CD4-positive, CD25-positive, alpha-beta regulatory T cell (primary cell): ENCODE data around the gene CASP14. TPM values are rescaled to one million over a fixed set of nuclear protein-coding genes. Genes with fewer than 3 reads are reported as not detected.
A peak's percentile ranks its signal among the peaks of the same experiment; 100 is the strongest.
"Not testable (repeated sequence)": the region's sequence is repeated elsewhere in the genome, so short reads cannot be mapped to it uniquely, and the experiment has no call there.

Experiments used
- ATAC-seq, 2 donors: fragments of 150-1000 bp; cut with Tn5 transposase; one replicate each; pipeline ENCODE4 v1.10.0; 2021; ENCODE audit warnings: low read depth in 2 of 2, moderate number of reproducible peaks in 2 of 2, moderate library complexity in 1 of 2
- DNase-seq, 3 donors: peaks; one replicate each; pipeline versions ENCODE4 v3.0.0 to v3.0.0-alpha.2; 2012 to 2022; ENCODE audit warnings: mixed read lengths in 1 of 3
- H3K27ac ChIP-seq: one replicate; pipeline ENCODE4 v1.7.0; 2013; ENCODE audit warnings: mild to moderate bottlenecking, low read length; ENCODE audit not compliant: insufficient read depth, poor library complexity, severe bottlenecking
- H3K27me3 ChIP-seq: one replicate; pipeline ENCODE4 v1.7.0; 2013; ENCODE audit warnings: low read length; ENCODE audit not compliant: control insufficient read depth, insufficient read depth
- H3K36me3 ChIP-seq: one replicate; pipeline ENCODE4 v1.7.0; 2013; ENCODE audit warnings: mild to moderate bottlenecking, low read length, moderate library complexity; ENCODE audit not compliant: control insufficient read depth, insufficient read depth
- H3K4me1 ChIP-seq: 2 replicates; pipeline ENCODE4 v1.7.0; 2013; ENCODE audit warnings: mild to moderate bottlenecking, low read length; ENCODE audit not compliant: insufficient read depth, control insufficient read depth, poor library complexity, severe bottlenecking
- H3K4me3 ChIP-seq: one replicate; pipeline ENCODE4 v1.7.0; 2013; ENCODE audit warnings: low read depth, mild to moderate bottlenecking, low read length, moderate library complexity
- H3K9me3 ChIP-seq, 2 experiments: 1 replicate in 1 of 2; 2 replicates in 1 of 2; pipeline ENCODE4 v1.7.0; 2013; ENCODE audit warnings: low read length in 2 of 2, mild to moderate bottlenecking in 1 of 2, moderate library complexity in 1 of 2; ENCODE audit not compliant: control insufficient read depth in 2 of 2
- H3K27ac Mint-ChIP-seq, 3 donors: one replicate each; pipeline ENCODE4 v1.8.0; 2020 to 2022; ENCODE audit warnings: mild to moderate bottlenecking in 3 of 3, mixed read lengths in 3 of 3, moderate library complexity in 2 of 3
- H3K27me3 Mint-ChIP-seq: one replicate; pipeline ENCODE4 v1.8.0; 2022; ENCODE audit warnings: mild to moderate bottlenecking, mixed read lengths
- H3K36me3 Mint-ChIP-seq: one replicate; pipeline ENCODE4 v1.8.0; 2020; ENCODE audit warnings: mixed read lengths
- H3K4me1 Mint-ChIP-seq, 4 donors: one replicate each; pipeline ENCODE4 v1.8.0; 2020 to 2022; ENCODE audit warnings: mixed read lengths in 4 of 4, mild to moderate bottlenecking in 1 of 4
- H3K4me3 Mint-ChIP-seq, 4 donors: one replicate each; pipeline ENCODE4 v1.8.0; 2020 to 2022; ENCODE audit warnings: mild to moderate bottlenecking in 4 of 4, mixed read lengths in 4 of 4, moderate library complexity in 3 of 4
- H3K9me3 Mint-ChIP-seq, 7 donors: one replicate each; pipeline ENCODE4 v1.8.0; 2020 to 2022; ENCODE audit warnings: mixed read lengths in 7 of 7, mild to moderate bottlenecking in 3 of 7, moderate library complexity in 2 of 7
- polyA plus RNA-seq, 4 donors: library from polyadenylated mRNA; unstranded; fragments of 300-500 nt; fragmentation: Illumina TruSeq; gene quantifications; one replicate each; pipeline ENCODE4 v1.2.3, GENCODE V29; 2021
- total RNA-seq: library from RNA; stranded (reverse); gene quantifications from one replicate; pipeline ENCODE4 v1.2.3, GENCODE V29; 2022

The CASP14 gene
- total and polyA plus RNA-seq, 5 donors from 2014 or later, result not detected

- DNase-seq, result no peak
- Mint-ChIP-seq H3K4me3 (no peak overlapping the region), H3K27me3 (peaks cover 4% of the 10 kb centered on the region), H3K27ac (peak overlapping the region in 1 of 3 donors; percentile 45), H3K9me3 (peaks cover 0 to 2% (median 0%) of the 10 kb centered on the region in 7 donors), H3K4me1 (no peaks in the 10 kb centered on the region), H3K36me3 (no peaks in the 10 kb centered on the region)
- H3K27me3 ChIP-seq, result no peaks in the 10 kb centered on the region
- H3K9me3 ChIP-seq, result no peaks in the 10 kb centered on the region
- no peak overlapping the region for H3K4me3 ChIP-seq
- no peak for ATAC-seq
- H3K27ac ChIP-seq, result no peak overlapping the region
- H3K4me1 ChIP-seq, result no peaks in the 10 kb centered on the region
- no peaks in the 10 kb centered on the region for H3K36me3 ChIP-seq
These were observed 25.1 kb downstream of the CASP14 start for GRCh38 chr19:15074371-15074770.

- H3K4me1 Mint-ChIP-seq, result no peaks in the 10 kb centered on the region
- ATAC-seq (no peak), DNase-seq (no peak)
- Histone ChIP-seq H3K4me1 (no peaks in the 10 kb centered on the region), H3K9me3 (no peaks in the 10 kb centered on the region), H3K27me3 (no peaks in the 10 kb centered on the region), H3K27ac (no peak overlapping the region), H3K36me3 (no peaks in the 10 kb centered on the region), H3K4me3 (no peak overlapping the region)
- H3K27me3 Mint-ChIP-seq, result peaks cover 4% of the 10 kb centered on the region
- no peak overlapping the region for H3K27ac Mint-ChIP-seq
- H3K36me3 Mint-ChIP-seq, result no peaks in the 10 kb centered on the region
- no peaks in the 10 kb centered on the region for H3K9me3 Mint-ChIP-seq
- H3K4me3 Mint-ChIP-seq, result no peak overlapping the region
These were observed 26.5 kb downstream of the CASP14 start for GRCh38 chr19:15075806-15076205.

- not testable (repeated sequence) for H3K4me1 Mint-ChIP-seq, H3K27ac Mint-ChIP-seq, H3K36me3 Mint-ChIP-seq
These were observed 30.7 kb downstream of the CASP14 start for GRCh38 chr19:15080002-15080401.

GRCh38 chr19:15081911-15082310 is 32.6 kb downstream of the CASP14 start, which contains the start of gene OR1I1:
Gene OR1I1 (plus strand): TSS chr19:15082211. CDS start chr19:15087066, 4,855 bp downstream.
- Histone ChIP-seq H3K4me1 (no peaks in the 10 kb centered on the region), H3K36me3 (no peaks in the 10 kb centered on the region), H3K27ac (no peak within 1 kb of the TSS), H3K4me3 (no peak within 1 kb of the TSS), H3K27me3 (no peaks in the 10 kb centered on the region), H3K9me3 (no peaks in the 10 kb centered on the region)
- ATAC-seq, result no peak
- H3K27ac Mint-ChIP-seq, result no peak within 1 kb of the TSS
- H3K27me3 Mint-ChIP-seq, result peaks cover 5% of the 10 kb centered on the region
- H3K4me3 Mint-ChIP-seq, result no peak within 1 kb of the TSS
- no peak for DNase-seq
- H3K4me1 Mint-ChIP-seq, result no peaks in the 10 kb centered on the region
- H3K9me3 Mint-ChIP-seq, result no peaks in the 10 kb centered on the region
- H3K36me3 Mint-ChIP-seq, result no peaks in the 10 kb centered on the region

More at GRCh38 chr19:15080002-15080401, 30.7 kb downstream of the CASP14 start:
- not testable (repeated sequence) for DNase-seq, H3K4me1 ChIP-seq, H3K27ac ChIP-seq, H3K27me3 ChIP-seq, ATAC-seq, H3K4me3 ChIP-seq, H3K4me3 Mint-ChIP-seq, H3K36me3 ChIP-seq, H3K9me3 ChIP-seq, H3K9me3 Mint-ChIP-seq, H3K27me3 Mint-ChIP-seq

- Mint-ChIP-seq H3K4me3 (no peak overlapping the region), H3K9me3 (no peaks in the 10 kb centered on the region), H3K4me1 (peaks cover 0 to 2% (median 0%) of the 10 kb centered on the region in 4 donors), H3K27ac (no peak overlapping the region), H3K27me3 (peaks cover 16% of the 10 kb centered on the region), H3K36me3 (no peaks in the 10 kb centered on the region)
- DNase-seq (no peak), ATAC-seq (no peak)
- Histone ChIP-seq H3K4me1 (peaks cover 3% of the 10 kb centered on the region), H3K27ac (no peak overlapping the region), H3K4me3 (no peak overlapping the region), H3K9me3 (no peaks in the 10 kb centered on the region), H3K27me3 (no peaks in the 10 kb centered on the region), H3K36me3 (no peaks in the 10 kb centered on the region)
These were observed 37.9 kb downstream of the CASP14 start for GRCh38 chr19:15087182-15087581.

- H3K27ac ChIP-seq, result no peak overlapping the region
- Mint-ChIP-seq H3K4me1 (peaks cover 0 to 4% (median 0%) of the 10 kb centered on the region in 4 donors), H3K27ac (no peak overlapping the region), H3K27me3 (peaks cover 15% of the 10 kb centered on the region), H3K9me3 (no peaks in the 10 kb centered on the region), H3K36me3 (no peaks in the 10 kb centered on the region), H3K4me3 (peak overlapping the region in 1 of 4 donors; percentile 29)
- ATAC-seq (peak in 1 of 2 donors; percentile 46), DNase-seq (peak; percentile 44 to 79 (median 64))
- H3K36me3 ChIP-seq, result no peaks in the 10 kb centered on the region
- H3K4me1 ChIP-seq, result peaks cover 4% of the 10 kb centered on the region
- no peak overlapping the region for H3K4me3 ChIP-seq
- no peaks in the 10 kb centered on the region for H3K27me3 ChIP-seq
- H3K9me3 ChIP-seq, result no peaks in the 10 kb centered on the region
These were observed 42.9 kb downstream of the CASP14 start for GRCh38 chr19:15091918-15092753.

- H3K9me3 Mint-ChIP-seq, result no peaks in the 10 kb centered on the region
- no peaks in the 10 kb centered on the region for H3K9me3 ChIP-seq
These were observed 43.7 kb downstream of the CASP14 start for GRCh38 chr19:15093001-15093400.

GRCh38 chr19:15096223-15096622 is 46.9 kb downstream of the CASP14 start:
- peaks cover 0 to 4% (median 1%) of the 10 kb centered on the region in 4 donors for H3K4me1 Mint-ChIP-seq
- H3K4me3 Mint-ChIP-seq, result no peak overlapping the region
- Histone ChIP-seq H3K4me1 (peaks cover 4% of the 10 kb centered on the region), H3K9me3 (no peaks in the 10 kb centered on the region), H3K4me3 (no peak overlapping the region), H3K27ac (no peak overlapping the region), H3K36me3 (no peaks in the 10 kb centered on the region), H3K27me3 (no peaks in the 10 kb centered on the region)
- no peak for DNase-seq
- H3K9me3 Mint-ChIP-seq, result no peaks in the 10 kb centered on the region
- no peak for ATAC-seq
- no peaks in the 10 kb centered on the region for H3K36me3 Mint-ChIP-seq
- no peak overlapping the region for H3K27ac Mint-ChIP-seq
- H3K27me3 Mint-ChIP-seq, result peaks cover 4% of the 10 kb centered on the region

More at GRCh38 chr19:15093001-15093400, 43.7 kb downstream of the CASP14 start:
- Histone ChIP-seq H3K36me3 (no peaks in the 10 kb centered on the region), H3K27ac (no peak overlapping the region), H3K4me3 (no peak overlapping the region), H3K27me3 (no peaks in the 10 kb centered on the region), H3K4me1 (peaks cover 4% of the 10 kb centered on the region)
- peaks cover 8% of the 10 kb centered on the region for H3K27me3 Mint-ChIP-seq
- DNase-seq (no peak), ATAC-seq (no peak)
- H3K27ac Mint-ChIP-seq, result no peak overlapping the region
- no peaks in the 10 kb centered on the region for H3K36me3 Mint-ChIP-seq
- peaks cover 0 to 4% (median 0%) of the 10 kb centered on the region in 4 donors for H3K4me1 Mint-ChIP-seq
- H3K4me3 Mint-ChIP-seq, result no peak overlapping the region
